GM12873 (cell line): ENCODE measurements around the gene LPP.

ENCODE experiments used
- CTCF ChIP-seq: IDR thresholded peaks from 2 replicates; pipeline ENCODE4 v1.5.1; 2012; ENCODE audit warnings: low read depth, mild to moderate bottlenecking, moderate library complexity, low read length, control low read depth; ENCODE audit not compliant: insufficient read depth; ENCODE audit errors: missing control alignments

LPP gene

GRCh38 chr3:188185717-188186251 is 31.8 kb downstream of the LPP start:
- TF ChIP-seq CTCF, result no peak

DNA sequence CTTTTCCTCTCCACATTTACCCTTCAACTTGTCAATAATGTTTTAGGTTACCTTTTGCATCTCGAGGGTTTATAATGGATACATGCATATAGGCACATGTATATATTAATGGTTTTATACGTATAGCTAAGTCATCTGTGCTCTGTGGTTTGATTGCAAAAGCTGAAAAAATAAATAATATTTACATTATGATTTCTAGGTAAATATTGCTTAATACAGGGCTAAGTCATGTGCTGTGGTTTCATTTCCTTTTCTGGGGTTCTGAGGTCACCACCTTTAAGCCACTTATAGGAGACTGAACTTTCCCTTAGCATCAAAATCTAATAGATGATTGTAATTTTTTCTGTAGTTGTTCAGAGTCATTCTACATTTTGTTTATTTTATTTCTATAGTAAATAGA is 33.1 kb downstream of the LPP start:
- TF ChIP-seq CTCF, result no peak

DNA sequence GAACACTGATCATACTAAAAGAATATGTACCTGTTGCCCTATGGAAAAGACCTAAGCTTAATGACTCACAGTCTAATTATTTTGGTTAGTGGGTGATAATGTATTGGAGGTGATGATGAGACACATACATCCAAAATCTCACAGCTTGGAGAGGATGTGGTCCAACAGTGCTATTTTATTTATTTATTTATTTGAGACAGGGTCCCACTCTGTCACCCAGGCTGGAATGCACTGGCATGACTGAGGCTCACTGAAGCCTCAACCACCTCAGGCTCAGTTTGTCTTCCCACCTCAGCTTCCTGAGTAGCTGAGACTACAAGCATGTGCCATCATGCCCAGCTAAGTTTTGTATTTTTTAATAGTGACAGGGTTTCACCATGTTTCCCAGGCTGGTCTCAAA is 35.0 kb downstream of the LPP start:
- TF ChIP-seq CTCF, result no peak

DNA sequence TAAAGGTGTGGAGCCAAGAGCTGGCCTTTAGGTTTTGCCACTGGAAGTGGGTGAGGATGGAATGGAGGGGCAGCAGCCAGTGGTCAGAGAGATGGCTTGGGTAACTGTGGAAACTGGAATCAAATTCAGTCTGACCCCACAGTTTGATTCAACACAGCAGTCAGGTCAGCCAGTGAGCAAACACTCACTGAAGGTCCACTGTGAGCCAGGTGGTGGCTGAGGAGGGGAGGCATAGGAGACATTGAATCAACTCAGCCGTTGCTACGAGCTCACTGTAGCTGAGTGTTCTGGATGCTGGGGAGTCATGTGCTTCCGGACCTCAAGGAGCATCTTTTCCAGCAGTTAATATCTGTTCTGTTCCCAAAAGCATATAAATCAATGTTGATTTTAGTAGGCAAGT is 37.5 kb downstream of the LPP start:
- no peak for TF ChIP-seq CTCF

- TF ChIP-seq CTCF, result no peak
Observed at GRCh38 chr3:188192034-188192433, 38.1 kb downstream of the LPP start.

GRCh38 chr3:188194332-188194731 is 40.4 kb downstream of the LPP start:
- TF ChIP-seq CTCF, result no peak

GRCh38 chr3:188196232-188196990 is 42.5 kb downstream of the LPP start:
- no peak for TF ChIP-seq CTCF
